ENCODE measurements around the gene RAD51B.

GRCh38 chr14:68226523-68226922, 406.9 kb downstream of the RAD51B start:
- TF ChIP-seq CTCF (optimal IDR thresholded peaks at IDR 0.05 in 1 of 3, IDR thresholded peaks at IDR 0.05 in 1 of 3, conservative IDR thresholded peaks at IDR 0.05 in 1 of 3; ENCODE audit: extremely low read depth in 1 of 3, insufficient read depth in 2 of 3, low read length in 3 of 3) (no peak), EZH2 (IDR thresholded peaks at IDR 0.05; ENCODE audit: low read length) (no peak)

Measured in keratinocyte (primary cell).